GM19238 (cell line): ENCODE data around the gene SLC41A3.
"Not testable (repeated sequence)": the region's sequence is repeated elsewhere in the genome, so short reads cannot be mapped to it uniquely, and the experiment has no call there.

Source experiments
- DNase-seq: peaks from one replicate; pipeline ENCODE4 v3.0.0; 2011; ENCODE audit warnings: low spot score; ENCODE audit not compliant: insufficient read length

Gene SLC41A3

GRCh38 chr3:125958511-125959316 is 125.2 kb downstream of the SLC41A3 start:
- DNase-seq = no peak

GRCh38 chr3:125957674-125958510 is 126.0 kb downstream of the SLC41A3 start:
- DNase-seq = no peak

GRCh38 chr3:125957020-125957419 is 126.9 kb downstream of the SLC41A3 start:
- not testable (repeated sequence) for DNase-seq
